ENCODE measurements around the gene POGLUT2.
"Not testable (repeated sequence)": the region's sequence is repeated elsewhere in the genome, so short reads cannot be mapped to it uniquely, and the experiment has no call there.

The POGLUT2 gene

DNA sequence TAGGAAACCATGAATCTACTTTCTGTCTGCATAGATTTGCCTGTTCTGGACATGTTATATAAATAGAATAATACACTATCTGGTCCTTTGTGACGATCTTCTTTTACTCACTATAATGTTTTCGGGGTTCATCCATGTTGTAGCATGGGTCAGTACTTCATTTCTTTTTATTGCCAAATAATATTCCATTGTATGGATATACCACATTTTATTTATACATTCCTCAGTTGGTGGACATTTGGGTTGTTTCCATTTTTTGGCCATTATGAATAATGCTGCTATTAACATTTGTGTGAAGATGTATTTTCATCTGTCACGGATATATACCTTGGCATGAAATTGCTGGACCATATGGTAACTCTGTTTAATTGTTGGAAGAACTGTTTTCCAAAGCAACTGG, 6.9 kb upstream of the POGLUT2 start:
- DNase-seq (ENCODE audit: low spot score) = no peak

DNA sequence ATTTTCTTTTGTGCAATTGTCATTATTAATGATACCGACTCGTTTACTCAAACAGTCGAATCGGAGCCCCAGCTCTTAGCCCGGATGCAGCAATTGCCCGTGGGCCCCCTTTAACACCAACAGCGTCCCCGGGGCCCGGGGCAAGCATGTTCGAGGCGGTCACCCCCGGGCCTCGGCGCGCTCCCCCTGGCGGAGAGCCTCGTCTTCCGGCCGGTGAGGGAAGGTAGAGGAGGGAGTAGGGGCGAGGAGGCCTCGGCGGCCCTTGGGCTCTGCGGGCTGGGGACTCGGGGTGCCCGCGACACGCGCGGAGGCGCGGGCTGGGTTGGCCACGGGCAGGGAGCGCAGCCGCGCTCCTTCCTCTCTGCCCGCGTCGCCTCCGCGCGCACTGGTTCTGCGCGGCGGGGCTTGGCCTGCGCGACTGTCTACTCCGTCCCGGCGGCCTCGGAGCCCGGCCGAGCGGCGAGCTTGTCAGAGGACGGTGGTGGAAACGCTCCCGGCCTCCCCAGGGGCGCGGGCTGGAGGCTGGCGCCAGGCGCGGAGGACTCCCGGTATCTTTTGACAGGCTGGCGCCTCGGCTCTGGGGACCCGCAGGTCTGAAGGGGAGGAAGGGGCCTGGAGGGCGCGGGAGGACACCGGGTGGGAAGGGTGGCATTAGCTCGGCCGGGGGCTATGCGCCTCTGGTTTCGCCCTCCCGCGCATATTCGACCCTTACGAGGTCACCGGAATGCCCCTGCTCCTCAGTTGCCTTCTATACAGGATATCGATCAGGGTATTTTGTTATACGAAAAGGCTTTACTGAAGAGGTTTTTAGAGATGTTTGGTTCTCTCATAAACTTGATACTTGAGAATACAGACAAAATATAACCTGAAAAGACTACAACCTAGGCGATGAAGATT, 1.6 kb upstream of the POGLUT2 start:
- peak; percentile 88 for DNase-seq (ENCODE audit: low spot score)

DNA sequence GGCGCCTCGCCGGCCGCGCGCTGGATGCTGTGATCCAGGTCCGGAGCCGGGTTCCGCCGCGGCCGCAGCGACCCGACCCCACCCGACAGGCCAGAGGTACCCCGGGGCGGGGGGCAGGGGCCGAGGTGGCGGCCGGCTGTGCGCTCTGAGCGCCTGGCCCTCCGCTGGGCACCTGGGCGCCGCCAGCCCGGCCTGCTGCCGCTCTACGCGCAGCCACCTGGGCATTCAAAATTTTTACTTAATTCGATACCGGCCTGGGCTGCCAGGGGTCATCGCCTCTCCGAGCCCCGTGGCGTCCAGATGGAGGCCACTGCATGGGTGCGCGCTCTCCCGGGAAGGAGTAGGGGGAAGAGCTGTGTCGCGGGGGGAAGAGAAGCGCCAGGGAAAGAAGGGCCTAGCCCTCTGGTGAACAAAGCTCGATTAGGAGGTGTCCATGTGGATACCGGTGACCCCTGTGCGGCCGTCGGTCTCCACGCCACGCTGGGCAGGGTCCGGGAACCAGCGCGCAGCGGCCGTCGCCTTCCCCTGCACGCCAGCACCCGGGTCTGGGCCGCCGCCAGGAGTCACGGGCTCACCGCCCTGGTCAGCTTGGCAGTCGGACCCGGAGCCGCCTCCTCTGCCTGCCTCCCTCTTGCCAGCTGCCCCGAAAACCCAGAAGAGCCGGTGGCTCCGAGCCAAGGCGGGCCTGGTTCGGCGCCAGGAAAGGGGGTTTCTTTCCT, 809 bp upstream of the POGLUT2 start:
- DNase-seq (ENCODE audit: low spot score) = no peak

DNA sequence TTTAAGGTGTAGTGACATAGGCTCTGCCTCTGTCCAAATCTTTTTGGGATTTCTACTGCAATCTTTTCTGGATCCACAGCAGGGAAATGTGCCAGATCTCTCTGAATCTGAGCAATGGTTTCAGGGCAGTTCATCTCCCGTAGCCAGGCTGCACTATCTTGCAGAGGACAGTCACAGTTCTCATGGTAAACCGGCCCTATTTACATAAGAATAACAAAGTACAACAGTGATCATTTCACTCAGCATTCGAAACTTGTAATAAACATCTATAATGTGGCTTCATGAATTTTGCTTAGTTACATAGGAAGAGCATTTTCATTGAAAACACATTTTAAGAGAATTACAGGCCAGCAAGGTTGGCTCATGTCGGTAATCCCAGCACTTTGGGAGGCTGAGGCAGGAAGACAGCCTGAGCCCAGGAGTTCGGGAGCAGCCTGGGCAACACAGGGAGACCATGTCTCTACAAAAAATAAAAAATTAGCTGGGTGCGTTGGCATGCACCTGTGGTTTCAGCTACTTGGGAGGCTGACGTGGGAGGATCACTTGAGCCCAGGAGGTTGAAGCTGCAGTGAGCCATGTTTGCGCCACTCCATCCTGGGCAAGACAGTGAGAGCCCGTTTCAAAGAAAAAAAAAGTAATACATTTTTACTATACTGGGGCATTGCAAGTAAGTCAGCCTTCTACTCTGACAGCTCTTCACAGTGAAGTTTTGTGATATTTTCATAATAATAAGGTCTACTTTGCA, 5.0 kb downstream of the POGLUT2 start:
- no peak for DNase-seq (ENCODE audit: low spot score)

DNA sequence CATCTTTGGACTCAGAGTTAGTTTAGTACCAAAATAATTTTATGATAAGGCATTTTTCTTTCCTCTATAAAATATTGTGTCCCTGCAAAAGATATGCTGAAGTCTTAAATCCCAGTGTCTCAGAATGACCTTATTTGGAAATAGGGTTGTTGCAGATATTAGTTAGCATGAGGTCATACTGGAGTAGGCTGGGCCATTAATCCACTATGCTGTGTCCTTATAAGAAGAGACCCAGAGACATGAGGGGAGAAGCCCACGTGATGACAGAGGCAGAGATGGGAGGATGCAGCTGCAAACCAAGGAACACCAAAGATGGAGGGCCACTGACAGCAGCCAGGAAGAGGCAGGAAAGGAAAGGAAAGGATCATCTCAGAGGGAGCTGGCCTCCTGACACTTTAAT, 6.4 kb downstream of the POGLUT2 start:
- DNase-seq (ENCODE audit: low spot score) = no peak

DNA sequence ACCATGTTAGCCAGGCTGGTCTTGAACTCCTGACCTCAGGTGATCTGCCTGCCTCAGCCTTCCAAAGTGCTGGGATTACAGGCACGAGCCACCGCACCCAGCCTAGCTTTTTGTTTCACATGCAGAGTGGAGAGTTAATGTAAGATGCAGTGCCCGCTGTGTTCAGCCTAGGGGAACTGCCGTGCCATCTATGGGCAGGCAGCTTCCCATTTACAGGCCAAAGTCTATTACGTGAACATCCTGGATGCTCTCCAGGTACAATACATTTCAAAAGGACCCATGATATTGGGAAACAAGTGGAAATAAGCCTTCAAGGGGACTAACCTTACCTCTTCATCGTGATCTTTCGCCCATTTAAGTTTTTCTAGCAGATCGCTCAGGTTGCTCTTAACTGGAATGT, 10.1 kb downstream of the POGLUT2 start:
- DNase-seq (ENCODE audit: low spot score) = no peak

DNA sequence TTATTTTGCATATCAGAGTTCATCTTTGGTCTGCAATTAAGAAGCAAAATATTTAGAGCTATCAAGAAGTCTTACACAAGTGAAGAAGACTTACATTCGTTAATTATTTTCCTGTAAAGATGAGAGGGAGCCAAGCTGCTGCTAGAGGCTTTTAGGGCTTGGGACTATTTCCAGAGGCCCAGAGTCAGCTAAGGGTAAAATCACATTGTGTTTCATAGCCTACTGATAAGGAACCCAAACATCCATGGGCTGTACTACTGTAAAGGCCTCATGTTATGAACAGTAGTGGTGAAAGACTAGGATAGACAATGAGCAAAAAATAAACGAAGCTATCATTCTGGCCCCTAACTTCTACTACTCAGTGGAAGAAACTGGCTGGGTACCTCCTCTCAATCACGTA, 14.3 kb downstream of the POGLUT2 start:
- DNase-seq (ENCODE audit: low spot score) = no peak

DNA sequence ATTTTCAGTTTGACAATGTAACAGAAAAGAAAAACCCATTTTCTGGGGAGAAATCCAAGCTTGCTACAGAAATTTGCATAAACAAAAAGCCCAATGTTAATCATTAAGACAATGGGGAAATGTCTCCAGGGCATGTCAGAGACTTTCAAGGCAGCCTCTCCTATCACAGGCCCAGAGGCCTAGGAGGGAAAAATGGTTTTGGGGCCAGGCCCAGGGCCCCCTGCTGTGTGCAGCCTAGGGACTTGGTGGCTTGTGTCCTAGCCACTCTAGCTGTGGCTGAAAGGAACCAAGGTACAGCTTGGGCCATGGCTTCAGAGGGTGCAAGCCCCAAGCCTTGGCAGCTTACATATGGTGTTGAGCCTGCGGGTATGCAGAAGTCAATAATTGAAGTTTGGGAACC, 17.2 kb downstream of the POGLUT2 start:
- no peak for DNase-seq (ENCODE audit: low spot score)

DNA sequence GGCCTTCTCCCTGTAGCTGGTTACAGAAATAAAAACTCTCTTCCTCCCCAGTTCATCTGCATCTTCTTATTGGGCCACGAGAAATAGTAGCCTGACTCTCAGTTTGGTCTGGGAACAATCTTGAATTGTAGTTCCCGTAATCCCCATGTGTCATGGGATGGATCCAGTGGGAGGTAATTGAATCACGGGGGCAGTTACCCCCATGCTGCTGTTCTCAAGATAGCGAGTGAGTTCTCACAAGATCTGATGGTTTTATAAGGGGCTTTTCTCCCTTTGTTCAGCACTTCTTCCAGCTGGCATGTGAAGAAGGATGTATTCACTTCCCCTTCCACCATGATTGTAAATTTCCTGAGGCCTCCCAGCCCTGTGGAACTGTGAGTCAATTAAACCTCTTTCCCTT, 18.1 kb downstream of the POGLUT2 start:
- DNase-seq (ENCODE audit: low spot score) = not testable (repeated sequence)

DNA sequence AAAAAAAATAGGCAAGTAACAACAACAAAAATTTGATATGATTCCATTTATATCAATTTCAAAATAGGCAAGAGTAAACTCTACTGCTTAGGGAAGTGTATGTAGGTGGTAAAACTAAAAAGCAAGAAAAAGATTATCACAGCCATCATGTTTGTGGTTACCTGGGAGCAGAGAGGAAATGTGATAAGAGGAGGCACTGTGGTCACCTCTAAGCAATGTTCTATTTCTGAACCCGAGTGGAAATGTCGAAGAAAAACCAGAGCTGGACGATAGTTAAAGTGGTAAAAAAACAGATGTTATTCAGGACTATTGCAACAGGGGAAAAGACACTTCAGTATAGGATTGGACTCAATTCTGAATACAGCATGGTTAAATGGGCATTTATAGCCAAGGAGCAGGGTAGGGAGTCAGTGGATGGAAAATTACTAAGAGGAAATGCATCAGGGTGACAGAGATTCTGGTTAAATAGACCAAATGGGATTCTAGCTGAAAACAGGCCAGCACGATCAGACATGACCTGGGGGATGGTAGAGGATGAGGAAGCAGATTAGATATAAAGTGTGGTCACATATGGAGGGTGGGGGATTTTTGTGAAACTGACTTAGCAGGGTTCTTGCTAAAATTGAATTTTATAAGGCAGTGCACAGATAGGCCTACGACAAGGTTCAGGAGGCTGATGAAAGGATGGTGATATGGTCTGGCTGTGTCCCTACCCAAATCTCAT, 19.2 kb downstream of the POGLUT2 start:
- peak; percentile 47 for DNase-seq (ENCODE audit: low spot score)

DNA sequence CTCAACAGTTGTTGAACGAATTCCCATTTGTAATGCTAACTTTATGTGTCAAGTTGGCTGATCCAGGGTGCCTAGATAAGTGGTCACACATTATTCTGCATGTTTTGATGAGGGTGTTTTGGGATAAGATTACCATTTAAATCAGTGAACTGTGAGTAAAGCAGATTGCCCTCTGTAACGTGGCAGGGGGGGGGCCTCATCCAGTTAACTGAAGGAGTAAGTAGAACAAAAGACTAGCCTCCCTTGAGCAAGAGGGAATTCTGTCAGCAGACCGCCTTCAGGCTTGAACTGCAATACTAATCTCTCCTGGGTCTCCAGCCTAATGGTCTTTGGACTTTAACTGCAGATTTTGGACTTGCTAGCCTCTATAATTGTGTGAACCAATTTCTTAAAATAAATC, 21.0 kb downstream of the POGLUT2 start:
- no peak for DNase-seq (ENCODE audit: low spot score)

DNA sequence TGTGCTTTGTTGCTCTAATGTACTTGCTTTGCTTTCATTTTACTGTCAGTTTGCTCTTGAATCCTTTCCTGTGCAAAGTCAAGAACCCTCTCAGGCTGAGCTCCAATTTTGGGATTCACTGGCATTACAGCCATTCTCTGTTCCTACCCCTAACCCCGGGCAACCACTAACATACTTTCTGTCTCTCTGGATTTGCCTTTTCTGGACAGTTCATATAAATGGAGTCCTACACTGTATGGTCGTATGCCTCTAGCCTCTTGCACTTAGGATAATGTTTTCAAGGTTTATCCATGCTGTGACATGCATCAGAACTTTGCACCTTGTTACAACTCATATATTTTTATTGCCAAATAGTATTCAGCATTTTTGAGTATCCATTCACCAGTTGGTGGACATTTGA, 22.5 kb downstream of the POGLUT2 start:
- no peak for DNase-seq (ENCODE audit: low spot score)

DNA sequence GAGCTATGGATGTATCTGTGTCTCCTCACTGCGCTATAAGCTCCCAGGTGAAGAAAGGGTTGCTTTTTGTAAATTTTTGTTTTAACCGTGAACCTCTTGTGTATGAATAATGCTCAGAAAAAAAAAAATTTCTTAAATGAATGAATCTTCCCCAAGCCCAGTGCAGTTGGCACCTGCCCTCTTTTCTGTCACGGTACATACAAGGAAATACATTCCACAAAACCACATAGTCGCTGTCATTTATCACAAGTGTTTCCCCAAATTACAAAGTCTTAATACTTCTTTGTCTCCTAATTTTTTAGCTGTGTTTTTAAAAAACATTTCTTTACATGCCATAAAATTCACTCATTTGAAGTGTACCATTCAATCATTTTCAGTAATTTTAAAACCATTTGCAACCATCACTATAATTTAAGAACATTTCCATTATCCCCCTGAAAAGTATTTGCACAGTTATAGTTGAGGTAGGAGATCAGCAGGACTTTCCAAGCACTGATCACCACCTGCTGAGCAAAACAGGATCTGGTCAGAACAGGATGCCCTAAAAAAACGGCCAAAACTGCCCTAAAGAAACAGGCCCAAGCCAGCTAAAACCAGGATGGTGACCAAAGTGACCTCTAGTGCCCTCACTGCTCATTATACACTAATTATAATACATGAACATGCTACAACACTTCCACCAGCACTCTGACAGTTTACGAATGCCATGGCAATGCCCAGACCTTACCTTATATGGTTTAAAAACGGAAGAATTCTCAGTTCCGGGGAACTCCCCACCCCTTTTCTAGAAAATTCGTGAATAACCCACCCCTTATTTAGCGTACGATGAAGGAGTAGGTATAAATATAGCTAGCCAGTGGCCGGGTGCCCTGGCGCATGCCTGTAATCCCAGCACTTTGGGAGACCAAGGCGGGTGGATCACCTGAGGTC, 23.9 kb downstream of the POGLUT2 start:
- no peak for DNase-seq (ENCODE audit: low spot score)

DNA sequence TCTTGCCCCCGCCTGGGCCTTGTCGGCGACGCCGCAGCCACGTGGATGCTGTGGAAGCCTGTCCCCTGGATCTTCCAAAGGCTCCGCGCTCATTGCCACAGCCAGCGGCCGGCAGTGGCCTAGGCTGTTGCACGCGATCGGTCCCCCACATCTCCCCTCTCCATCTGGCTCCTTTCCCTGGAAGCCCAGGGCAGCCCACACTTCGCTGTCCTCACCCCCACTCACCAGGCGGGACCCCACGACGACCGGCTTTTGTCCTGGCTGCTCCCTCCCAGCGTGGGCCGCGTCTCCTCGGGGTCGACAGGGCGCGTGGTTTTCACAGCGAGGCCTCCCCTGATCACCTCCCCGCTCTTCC, 24.6 kb downstream of the POGLUT2 start:
- DNase-seq (ENCODE audit: low spot score) = no peak

DNA sequence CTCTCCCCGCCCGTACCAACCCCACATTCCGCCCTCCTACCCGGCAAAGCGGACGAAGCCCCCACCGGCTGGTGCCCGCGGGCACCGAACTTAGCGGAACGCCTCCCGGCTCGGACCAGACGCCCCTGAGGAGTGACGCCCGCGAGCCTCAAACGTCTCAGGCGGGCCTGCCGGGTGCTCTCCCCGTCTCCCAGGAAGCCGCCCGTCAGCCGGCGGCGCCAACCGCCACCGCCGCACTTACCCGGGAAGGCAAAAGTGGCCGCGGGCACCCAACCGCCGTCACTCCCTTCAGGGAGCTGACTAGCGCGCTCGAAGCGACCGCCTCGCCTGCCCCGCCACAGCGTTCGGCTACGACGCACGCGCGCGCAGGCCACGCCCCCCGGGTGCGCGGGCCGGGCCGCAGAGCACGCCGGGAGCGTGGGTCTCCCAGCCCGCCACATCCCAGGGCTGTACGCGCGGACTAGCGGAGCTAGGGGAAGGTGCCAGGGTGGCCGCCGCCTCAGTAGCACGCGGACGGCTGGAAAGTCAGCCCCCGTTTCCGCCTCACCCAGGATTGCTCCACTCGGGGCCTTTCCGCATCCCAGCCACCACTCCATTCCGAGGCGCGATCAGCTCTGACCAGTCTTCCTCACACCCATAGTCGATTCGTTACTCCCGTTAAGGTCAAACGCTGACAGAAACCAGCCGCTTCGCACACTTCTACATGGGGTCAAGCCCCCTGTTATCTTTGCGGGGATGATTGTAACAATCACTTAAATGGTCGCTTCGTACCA, 25.1 kb downstream of the POGLUT2 start, which contains the start of gene TEX30:
Gene TEX30 (minus strand): TSS at position 346 of the 773 bp plus-strand sequence. CDS start 3,760 bp downstream, outside the sequence.
- peak; percentile 88 for DNase-seq (ENCODE audit: low spot score)

DNA sequence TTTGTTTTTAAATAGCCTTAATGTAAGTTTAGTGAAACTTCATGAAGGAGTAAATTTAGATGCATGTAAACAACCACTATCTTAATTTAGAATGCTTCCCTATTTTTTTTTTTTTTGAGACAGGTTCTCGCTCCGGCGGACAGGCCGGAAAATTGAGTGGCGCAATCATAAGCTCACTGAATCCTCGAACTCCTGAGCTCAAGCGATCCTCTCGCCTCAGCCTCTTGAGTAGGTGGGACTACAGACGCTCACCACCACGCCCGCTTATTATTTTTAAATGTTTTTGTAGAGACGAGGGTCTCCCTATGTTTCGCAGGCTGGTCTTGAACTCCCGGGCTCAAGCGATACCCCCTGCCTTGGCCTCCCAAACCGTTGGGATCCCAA, 26.7 kb downstream of the POGLUT2 start:
- DNase-seq (ENCODE audit: low spot score) = no peak

DNA sequence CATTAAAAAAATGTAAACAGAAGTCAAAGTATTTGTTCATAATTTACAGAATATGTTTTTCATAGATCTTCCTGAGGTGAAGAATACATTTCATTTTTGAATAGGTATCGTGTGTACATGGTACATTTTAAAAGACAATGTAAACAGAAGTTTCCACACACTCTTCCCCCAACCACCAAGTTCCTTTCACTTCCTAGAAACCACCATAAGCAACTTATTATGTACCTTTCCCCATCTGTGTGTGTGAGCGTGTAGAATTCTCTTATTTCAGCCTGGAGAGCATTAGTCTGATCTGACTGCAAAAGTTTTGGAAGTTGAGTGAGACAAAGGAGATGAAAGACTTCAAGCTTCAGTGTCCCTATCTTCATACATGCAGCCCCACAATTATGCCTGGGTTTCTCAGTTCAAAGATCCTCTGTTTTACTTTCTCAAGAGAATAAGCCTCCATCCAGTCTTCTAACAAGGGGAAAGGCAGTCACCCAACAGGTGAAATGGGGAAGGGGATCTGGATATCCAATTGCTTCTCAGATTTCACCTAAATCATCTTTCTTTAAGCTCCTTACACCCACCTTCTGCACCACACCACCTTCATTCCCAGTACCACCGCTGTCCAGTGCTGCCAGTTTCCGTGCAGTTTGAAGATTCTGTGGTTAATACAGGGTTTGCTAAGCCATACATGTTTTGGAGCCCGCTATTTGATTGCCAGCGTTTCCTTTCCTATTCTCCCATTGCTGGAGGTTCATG, 27.3 kb downstream of the POGLUT2 start:
- no peak for DNase-seq (ENCODE audit: low spot score)

DNA sequence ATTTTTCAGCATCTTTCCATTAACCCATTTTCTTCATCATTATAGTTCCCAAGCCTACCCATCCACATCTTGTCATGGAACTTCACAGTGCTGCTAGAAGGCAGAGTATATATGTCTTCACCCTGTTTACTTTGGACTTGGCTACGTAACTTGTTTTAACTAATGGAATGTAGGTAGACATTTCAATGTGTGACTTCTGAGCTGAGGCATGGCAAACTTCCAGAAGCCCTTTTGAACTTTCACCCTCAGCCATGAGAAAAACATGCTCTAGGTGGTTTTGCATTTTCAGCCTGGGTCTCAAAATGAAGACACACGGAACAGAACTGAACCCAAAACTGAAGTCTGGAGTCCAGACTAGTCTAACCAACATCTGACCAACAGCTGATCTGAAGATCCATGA, 28.3 kb downstream of the POGLUT2 start:
- DNase-seq (ENCODE audit: low spot score) = no peak

DNA sequence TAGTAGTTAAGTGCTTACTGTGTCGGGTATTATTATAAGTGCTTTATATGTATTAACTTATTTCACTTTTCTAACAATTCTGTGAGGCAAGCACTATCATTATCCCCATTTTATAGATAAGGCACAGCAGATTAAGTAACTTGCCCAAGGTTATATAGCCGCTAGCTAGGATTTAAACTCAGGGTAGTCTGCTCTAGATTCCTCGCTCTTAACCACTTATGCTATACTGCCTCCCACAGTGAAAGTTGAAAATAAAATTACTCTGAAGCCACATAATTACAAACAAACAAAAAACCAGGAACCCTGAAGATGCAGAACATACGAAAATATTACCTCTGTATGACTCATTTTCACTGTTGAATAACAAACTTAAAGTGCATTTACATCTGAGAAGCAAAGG, 29.1 kb downstream of the POGLUT2 start:
- no peak for DNase-seq (ENCODE audit: low spot score)
